Measurements from ENCODE around the gene ICE2. TPM values are rescaled to one million over a fixed set of nuclear protein-coding genes. Genes with fewer than 3 reads are reported as not detected.

ICE2 gene
- polyA plus RNA-seq, 1 donor, result 41.1 TPM

GRCh38 chr15:60457985-60458384 lies 21.0 kb downstream of the ICE2 start:
- no peaks in the 10 kb centered on the region for H3K9me3 ChIP-seq (ENCODE audit: control insufficient read depth, low read depth, low read length)
- H3K36me3 ChIP-seq (ENCODE audit: control insufficient read depth, insufficient read depth, low read length), result peaks cover 32% of the 10 kb centered on the region
- H3K27ac ChIP-seq (ENCODE audit: low read length), result no peak overlapping the region
- no peaks in the 10 kb centered on the region for H3K27me3 ChIP-seq (ENCODE audit: control insufficient read depth, insufficient read depth, low read length)
- no peak for DNase-seq
- H3K4me3 ChIP-seq (ENCODE audit: low read length), result no peak overlapping the region
- WGBS (ENCODE audit: insufficient coverage, low lambda C conversion rate), result no CpG with 5 or more reads among the region's 3 CpGs
- H3K4me1 ChIP-seq (ENCODE audit: control insufficient read depth, insufficient read depth, low read length), result no peaks in the 10 kb centered on the region

DNA sequence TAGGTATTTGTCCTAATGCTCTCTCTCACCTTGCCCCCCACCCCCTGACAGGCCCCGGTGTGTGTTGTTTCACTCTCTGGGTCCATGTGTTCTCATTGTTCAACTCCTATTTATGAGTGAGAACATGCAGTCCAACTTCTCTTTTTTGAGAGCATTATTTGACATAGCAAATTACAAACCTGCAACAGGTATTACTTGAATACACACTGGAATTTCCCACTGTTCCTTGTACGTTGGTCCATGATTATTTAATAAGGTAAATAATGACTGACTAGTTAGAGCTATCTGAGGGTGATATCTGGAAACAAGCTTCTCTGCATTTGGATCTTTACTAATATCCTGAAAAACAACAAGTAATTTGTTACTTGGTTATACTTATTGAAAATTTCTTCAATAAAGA lies 24.1 kb downstream of the ICE2 start:
- H3K27me3 ChIP-seq (ENCODE audit: control insufficient read depth, insufficient read depth, low read length), result no peaks in the 10 kb centered on the region
- no peak overlapping the region for H3K4me3 ChIP-seq (ENCODE audit: low read length)
- H3K27ac ChIP-seq (ENCODE audit: low read length), result no peak overlapping the region
- peaks cover 38% of the 10 kb centered on the region for H3K36me3 ChIP-seq (ENCODE audit: control insufficient read depth, insufficient read depth, low read length)
- no peaks in the 10 kb centered on the region for H3K4me1 ChIP-seq (ENCODE audit: control insufficient read depth, insufficient read depth, low read length)
- no peak for DNase-seq
- WGBS (ENCODE audit: insufficient coverage, low lambda C conversion rate), result no CpG with 5 or more reads among the region's 2 CpGs
- no peaks in the 10 kb centered on the region for H3K9me3 ChIP-seq (ENCODE audit: control insufficient read depth, low read depth, low read length)

- Histone ChIP-seq H3K36me3 (ENCODE audit: control insufficient read depth, insufficient read depth, low read length) (peaks cover 35% of the 10 kb centered on the region), H3K9me3 (ENCODE audit: control insufficient read depth, low read depth, low read length) (no peaks in the 10 kb centered on the region), H3K27me3 (ENCODE audit: control insufficient read depth, insufficient read depth, low read length) (no peaks in the 10 kb centered on the region), H3K4me1 (ENCODE audit: control insufficient read depth, insufficient read depth, low read length) (peaks cover 1% of the 10 kb centered on the region), H3K27ac (ENCODE audit: low read length) (no peak overlapping the region), H3K4me3 (ENCODE audit: low read length) (no peak overlapping the region)
- 57% methylated on average over 3 of the region's 5 CpGs for WGBS (ENCODE audit: insufficient coverage, low lambda C conversion rate)
- no peak for DNase-seq
These were observed 30.1 kb downstream of the ICE2 start for GRCh38 chr15:60448668-60449360.

GRCh38 chr15:60444289-60444912 lies 34.5 kb downstream of the ICE2 start:
- Histone ChIP-seq H3K4me3 (ENCODE audit: low read length) (no peak overlapping the region), H3K27ac (ENCODE audit: low read length) (no peak overlapping the region), H3K9me3 (ENCODE audit: control insufficient read depth, low read depth, low read length) (no peaks in the 10 kb centered on the region), H3K27me3 (ENCODE audit: control insufficient read depth, insufficient read depth, low read length) (no peaks in the 10 kb centered on the region), H3K36me3 (ENCODE audit: control insufficient read depth, insufficient read depth, low read length) (peaks cover 12% of the 10 kb centered on the region), H3K4me1 (ENCODE audit: control insufficient read depth, insufficient read depth, low read length) (peaks cover 20% of the 10 kb centered on the region)
- no peak for DNase-seq
- no CpG with 5 or more reads among the region's 6 CpGs for WGBS (ENCODE audit: insufficient coverage, low lambda C conversion rate)

GRCh38 chr15:60442763-60443162 lies 36.2 kb downstream of the ICE2 start:
- no peak for DNase-seq
- H3K4me3 ChIP-seq (ENCODE audit: low read length), result no peak overlapping the region
- WGBS (ENCODE audit: insufficient coverage, low lambda C conversion rate), result 44% methylated on average over 2 of the region's 3 CpGs
- peaks cover 11% of the 10 kb centered on the region for H3K36me3 ChIP-seq (ENCODE audit: control insufficient read depth, insufficient read depth, low read length)
- peak overlapping the region; percentile 74 for H3K27ac ChIP-seq (ENCODE audit: low read length)
- H3K9me3 ChIP-seq (ENCODE audit: control insufficient read depth, low read depth, low read length), result no peaks in the 10 kb centered on the region
- H3K4me1 ChIP-seq (ENCODE audit: control insufficient read depth, insufficient read depth, low read length), result peaks cover 20% of the 10 kb centered on the region
- H3K27me3 ChIP-seq (ENCODE audit: control insufficient read depth, insufficient read depth, low read length), result no peaks in the 10 kb centered on the region

- Histone ChIP-seq H3K27me3 (ENCODE audit: control insufficient read depth, insufficient read depth, low read length) (no peaks in the 10 kb centered on the region), H3K9me3 (ENCODE audit: control insufficient read depth, low read depth, low read length) (no peaks in the 10 kb centered on the region), H3K4me3 (ENCODE audit: low read length) (no peak overlapping the region), H3K4me1 (ENCODE audit: control insufficient read depth, insufficient read depth, low read length) (peaks cover 20% of the 10 kb centered on the region), H3K36me3 (ENCODE audit: control insufficient read depth, insufficient read depth, low read length) (peaks cover 11% of the 10 kb centered on the region), H3K27ac (ENCODE audit: low read length) (peak overlapping the region; percentile 74)
- 80% methylated on average over 1 of the region's 2 CpGs for WGBS (ENCODE audit: insufficient coverage, low lambda C conversion rate)
- peak in 1 of 2 donors; percentile 63 for DNase-seq
These were observed 36.8 kb downstream of the ICE2 start for GRCh38 chr15:60442031-60442650.

GRCh38 chr15:60441331-60441730 lies 37.6 kb downstream of the ICE2 start:
- no peaks in the 10 kb centered on the region for H3K27me3 ChIP-seq (ENCODE audit: control insufficient read depth, insufficient read depth, low read length)
- H3K4me3 ChIP-seq (ENCODE audit: low read length), result no peak overlapping the region
- peaks cover 13% of the 10 kb centered on the region for H3K36me3 ChIP-seq (ENCODE audit: control insufficient read depth, insufficient read depth, low read length)
- peaks cover 20% of the 10 kb centered on the region for H3K4me1 ChIP-seq (ENCODE audit: control insufficient read depth, insufficient read depth, low read length)
- peak overlapping the region; percentile 74 for H3K27ac ChIP-seq (ENCODE audit: low read length)
- peak; percentile 24 to 75 for DNase-seq
- WGBS (ENCODE audit: insufficient coverage, low lambda C conversion rate), result no CpG with 5 or more reads among the region's 1 CpG
- H3K9me3 ChIP-seq (ENCODE audit: control insufficient read depth, low read depth, low read length), result no peaks in the 10 kb centered on the region

- no peak for DNase-seq
- H3K27ac ChIP-seq (ENCODE audit: low read length), result no peak overlapping the region
- no peaks in the 10 kb centered on the region for H3K9me3 ChIP-seq (ENCODE audit: control insufficient read depth, low read depth, low read length)
- no peak overlapping the region for H3K4me3 ChIP-seq (ENCODE audit: low read length)
- H3K27me3 ChIP-seq (ENCODE audit: control insufficient read depth, insufficient read depth, low read length), result no peaks in the 10 kb centered on the region
- WGBS (ENCODE audit: insufficient coverage, low lambda C conversion rate), result 100% methylated on average over 1 of the region's 1 CpG
- peaks cover 14% of the 10 kb centered on the region for H3K36me3 ChIP-seq (ENCODE audit: control insufficient read depth, insufficient read depth, low read length)
- peaks cover 17% of the 10 kb centered on the region for H3K4me1 ChIP-seq (ENCODE audit: control insufficient read depth, insufficient read depth, low read length)
These were observed 40.3 kb downstream of the ICE2 start for GRCh38 chr15:60438646-60439045.

DNA sequence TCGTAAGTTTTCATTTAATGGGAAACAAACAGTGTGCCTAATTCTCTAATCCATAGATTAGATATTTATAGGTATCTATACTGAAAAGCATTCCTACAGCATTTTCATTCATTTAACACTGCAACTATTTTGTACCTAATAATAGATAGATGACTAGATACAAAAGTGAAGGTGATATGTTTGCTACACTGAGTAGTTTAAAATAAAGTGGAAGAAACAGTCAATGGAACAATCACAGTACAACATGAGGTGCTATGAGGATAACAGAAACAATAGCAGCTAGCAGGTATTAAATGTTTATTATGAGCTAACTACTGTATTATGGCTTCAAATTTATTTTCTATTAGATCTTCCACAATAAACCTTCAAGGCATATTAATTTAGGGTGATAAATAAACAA lies 50.0 kb downstream of the ICE2 start:
- DNase-seq, result no peak
- Histone ChIP-seq H3K27me3 (ENCODE audit: control insufficient read depth, insufficient read depth, low read length) (no peaks in the 10 kb centered on the region), H3K4me3 (ENCODE audit: low read length) (no peak overlapping the region), H3K36me3 (ENCODE audit: control insufficient read depth, insufficient read depth, low read length) (peaks cover 15% of the 10 kb centered on the region), H3K9me3 (ENCODE audit: control insufficient read depth, low read depth, low read length) (no peaks in the 10 kb centered on the region), H3K4me1 (ENCODE audit: control insufficient read depth, insufficient read depth, low read length) (peaks cover under 1% of the 10 kb centered on the region), H3K27ac (ENCODE audit: low read length) (no peak overlapping the region)
- WGBS (ENCODE audit: insufficient coverage, low lambda C conversion rate), result 86% methylated on average over 1 of the region's 1 CpG

DNA sequence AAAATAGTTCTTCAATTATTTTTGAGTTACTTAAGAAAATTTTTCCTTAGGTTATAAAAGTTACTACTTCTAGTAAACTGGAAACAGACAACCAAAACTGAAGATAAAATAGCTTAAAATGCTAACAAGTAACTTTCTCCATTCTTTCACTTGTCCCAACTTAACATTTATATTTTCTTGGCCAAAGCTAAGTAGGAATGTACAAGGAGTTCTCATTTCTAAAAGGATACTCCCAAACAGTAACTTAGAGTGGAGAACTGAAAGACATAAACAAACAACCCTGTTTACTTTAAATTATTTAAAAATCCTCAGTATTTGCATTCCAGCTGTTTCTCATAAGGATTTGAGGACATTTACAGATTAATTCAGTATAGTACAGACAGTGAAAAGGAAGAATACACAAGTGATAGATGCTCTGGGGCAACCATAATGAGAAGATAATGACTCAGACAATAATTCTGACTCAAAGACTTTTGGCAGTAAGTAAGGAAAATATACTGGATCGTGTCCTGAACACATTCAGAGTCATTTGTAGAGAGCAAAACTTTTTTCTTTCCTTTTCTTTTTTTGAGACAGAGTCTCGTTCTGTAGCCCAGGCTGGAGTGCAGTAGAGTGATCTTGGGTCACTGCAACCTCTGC lies 52.0 kb downstream of the ICE2 start:
- Histone ChIP-seq H3K9me3 (ENCODE audit: control insufficient read depth, low read depth, low read length) (no peaks in the 10 kb centered on the region), H3K4me1 (ENCODE audit: control insufficient read depth, insufficient read depth, low read length) (peaks cover 6% of the 10 kb centered on the region), H3K27me3 (ENCODE audit: control insufficient read depth, insufficient read depth, low read length) (no peaks in the 10 kb centered on the region), H3K36me3 (ENCODE audit: control insufficient read depth, insufficient read depth, low read length) (peaks cover 24% of the 10 kb centered on the region), H3K27ac (ENCODE audit: low read length) (no peak overlapping the region), H3K4me3 (ENCODE audit: low read length) (no peak overlapping the region)
- WGBS (ENCODE audit: insufficient coverage, low lambda C conversion rate), result 77% methylated on average over 2 of the region's 2 CpGs
- no peak for DNase-seq

Data from large intestine (tissue), 3 donors.